ENCODE data around the gene EBLN2.

GRCh38 chr3:73056014-73056844 lies 5.2 kb upstream of the EBLN2 start:
- TF ChIP-seq CTCF (IDR thresholded peaks at IDR 0.05) = peak in 2 of 3 donors; percentile 51 to 63
- TF ChIP-seq POLR2A (IDR thresholded peaks at IDR 0.05) = no peak
- no peak for TF ChIP-seq EP300 (IDR thresholded peaks at IDR 0.05)

All from ovary (tissue), 3 donors.